NCI-H1694 treated with DMSO at 0.1 percent for 48 hours (cell line): ENCODE results near the gene RNF125.
A peak's percentile ranks its signal among the peaks of the same experiment; 100 is the strongest.

Experiments
- DNase-seq: peaks from one replicate; lab custom pipeline; 2025; lab: John Stamatoyannopoulos, UW

RNF125 gene

DNA sequence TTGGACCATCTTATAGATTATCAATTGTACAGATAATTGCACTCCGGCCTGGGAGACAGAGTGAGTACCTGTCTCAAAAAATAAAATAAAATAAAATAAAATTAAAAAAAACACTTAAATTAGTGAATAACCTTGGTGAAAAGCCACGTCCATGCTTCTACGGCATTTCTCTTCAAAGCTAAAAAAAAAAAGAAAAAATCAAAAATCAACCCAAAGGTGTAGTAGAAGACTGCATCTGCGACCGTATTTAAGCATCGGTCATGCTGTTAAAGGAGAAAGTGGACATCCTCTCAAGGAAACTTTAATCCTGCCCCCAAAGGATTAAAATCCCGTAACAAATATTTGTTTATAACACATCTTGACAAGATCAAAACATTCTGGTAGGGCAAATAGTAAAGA, 72.7 kb downstream of the RNF125 start:
- no peak for DNase-seq

DNA sequence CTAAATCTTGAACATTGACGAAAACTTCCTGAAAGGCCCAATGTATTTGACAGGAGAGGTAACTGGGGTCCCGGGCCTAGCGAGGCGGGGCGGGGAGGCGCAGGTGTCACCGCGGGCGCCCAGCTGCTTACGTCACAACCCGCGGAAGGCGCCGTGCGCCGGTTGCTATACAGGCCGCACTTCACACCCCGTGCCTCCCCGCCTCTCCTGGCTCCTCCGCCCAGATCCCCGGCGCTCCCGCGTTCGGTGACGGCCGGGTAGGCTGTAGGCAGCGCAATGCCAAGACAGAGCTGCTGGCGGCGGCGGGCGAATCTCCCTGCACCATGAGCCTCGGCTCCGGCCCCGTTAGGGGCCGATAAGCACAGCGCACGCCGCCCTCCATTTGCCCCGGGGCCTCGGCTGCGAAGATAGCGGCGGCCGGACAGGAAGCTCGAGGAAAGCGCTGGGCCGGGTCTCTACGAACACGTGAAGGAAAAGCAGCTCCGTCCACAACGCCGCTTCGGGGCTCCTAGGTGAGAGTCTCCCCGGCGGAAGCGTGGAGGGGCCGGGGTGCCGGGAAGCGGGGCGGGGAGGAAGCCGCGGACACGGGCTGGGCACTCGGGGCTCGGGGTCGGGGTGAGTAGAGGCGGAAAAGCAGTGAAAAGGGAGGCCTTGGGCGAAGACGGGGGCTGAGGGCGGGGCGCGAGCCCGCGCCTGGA, 73.2 kb downstream of the RNF125 start, which contains the start of gene RNF138:
Gene RNF138, plus strand, starts transcription at position 151 of the 698 bp plus-strand sequence. CDS start 903 bp downstream, outside the sequence.
- peak; percentile 63 for DNase-seq

DNA sequence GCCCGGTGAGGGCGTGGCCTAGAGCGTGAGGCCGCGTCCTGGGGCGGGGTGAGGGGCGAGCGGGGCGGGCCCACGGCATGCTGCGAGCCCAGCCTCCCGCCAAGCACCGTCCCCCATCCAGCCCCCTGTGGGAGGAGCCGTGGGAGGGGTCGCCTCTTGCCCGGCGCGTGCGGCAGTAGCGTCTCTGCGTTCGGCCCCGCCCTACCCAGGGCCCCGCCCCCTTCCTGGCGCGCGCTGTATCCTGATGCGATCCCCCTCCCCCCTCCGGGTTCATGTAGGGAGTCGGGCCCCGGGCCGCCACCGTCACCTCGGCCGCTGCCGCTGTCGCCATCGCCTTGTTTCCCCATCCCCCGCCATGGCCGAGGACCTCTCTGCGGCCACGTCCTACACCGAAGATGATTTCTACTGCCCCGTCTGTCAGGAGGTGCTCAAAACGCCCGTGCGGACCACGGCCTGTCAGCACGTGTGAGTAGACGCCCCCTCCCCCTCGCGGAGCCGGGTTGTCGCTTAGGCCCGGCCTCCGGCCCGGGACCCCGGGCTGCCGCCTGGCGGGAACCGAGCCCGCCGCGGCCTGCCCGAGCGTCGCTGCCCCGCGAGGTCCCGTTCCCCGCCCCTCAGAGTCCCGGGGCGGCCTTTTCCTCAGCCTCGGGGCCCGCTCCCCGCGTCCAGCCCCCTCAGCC, 73.9 kb downstream of the RNF125 start:
- DNase-seq, result peak; percentile 84

DNA sequence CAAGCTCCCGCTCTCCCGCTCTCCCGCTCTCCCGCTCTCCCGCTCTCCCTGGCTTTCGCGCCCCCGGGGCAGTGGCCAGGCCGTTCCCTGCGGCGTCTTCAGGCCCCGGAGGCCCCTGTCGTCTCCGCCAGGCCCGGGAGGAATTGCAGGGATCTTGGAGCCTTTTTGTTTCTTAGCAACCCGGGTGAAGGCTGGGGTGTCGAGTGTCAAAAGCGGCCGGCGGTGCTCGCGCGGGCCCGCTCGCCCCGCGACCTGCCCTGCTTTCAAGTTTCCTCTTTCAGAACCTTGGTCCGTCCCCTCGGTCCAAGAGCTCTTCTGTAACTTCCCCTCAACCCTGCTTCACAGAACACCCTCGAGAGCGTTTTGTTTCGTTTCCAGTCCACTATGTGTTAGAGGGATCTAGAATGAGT, 74.5 kb downstream of the RNF125 start:
- DNase-seq, result no peak

DNA sequence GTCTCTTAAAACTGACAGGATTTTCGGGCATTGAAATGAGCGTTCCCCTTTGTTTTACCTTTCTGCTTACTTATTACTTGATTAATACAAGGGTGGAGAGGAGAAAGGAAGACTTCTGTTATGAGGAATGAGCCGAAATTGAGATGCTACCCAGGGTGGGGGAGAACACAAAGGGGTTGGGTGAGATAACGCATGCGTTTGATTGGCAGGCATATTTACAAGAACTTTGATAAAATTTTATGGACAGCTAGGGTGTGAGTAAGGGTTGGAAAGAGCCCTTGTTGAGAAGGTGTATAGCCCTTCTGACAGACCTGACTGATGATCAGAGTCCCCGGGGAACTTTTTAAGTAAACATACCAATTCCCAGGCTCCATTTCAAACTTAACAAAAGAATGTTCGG, 74.9 kb downstream of the RNF125 start:
- no peak for DNase-seq

DNA sequence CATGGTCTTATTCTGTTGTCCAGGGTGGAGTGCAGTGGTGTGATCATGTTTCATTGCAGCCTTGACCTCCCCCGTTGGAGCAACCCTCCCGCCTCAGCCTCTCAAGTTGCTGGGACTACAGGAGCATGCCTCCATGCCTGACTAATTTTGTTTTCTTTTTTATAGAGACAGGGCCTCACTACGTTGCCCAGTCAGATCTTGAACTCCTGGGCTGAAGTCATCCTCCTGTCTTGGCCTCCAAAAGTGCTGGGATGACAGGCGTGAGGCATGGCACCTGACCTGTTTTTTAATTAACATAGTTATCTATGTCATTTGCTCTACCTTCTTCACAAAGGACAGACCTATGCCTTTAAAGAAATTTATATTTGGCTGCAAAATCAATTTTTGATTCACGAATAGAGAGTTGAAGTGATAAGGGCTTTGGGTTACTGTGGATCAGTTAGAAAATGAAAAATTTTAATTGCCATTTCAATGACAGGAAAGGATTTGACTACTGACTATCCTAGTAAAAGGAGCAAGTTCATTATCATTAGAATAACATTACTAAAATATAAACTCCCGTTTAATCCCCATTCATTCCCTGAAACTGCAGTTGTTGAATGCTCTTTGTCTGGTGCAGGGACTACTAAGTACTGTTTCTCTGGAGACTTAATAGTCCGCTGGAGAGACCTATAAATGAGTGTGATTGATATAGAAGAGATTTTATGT, 76.7 kb downstream of the RNF125 start:
- no peak for DNase-seq

DNA sequence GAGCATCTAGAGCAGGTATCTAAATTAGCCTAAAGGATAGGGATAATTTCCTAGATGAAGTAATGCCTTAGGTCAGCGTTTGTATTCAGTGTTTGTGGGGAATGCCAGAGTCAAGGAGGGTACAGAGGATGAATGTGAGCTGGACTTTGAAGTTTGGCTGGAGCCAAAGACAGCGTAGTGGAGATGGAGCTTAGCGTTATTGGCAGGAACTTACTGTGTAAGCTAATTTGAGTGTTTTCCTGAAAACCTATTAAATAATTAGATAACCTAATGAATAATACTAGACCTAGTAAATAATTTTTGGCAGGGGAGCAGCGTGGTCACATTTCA, 77.2 kb downstream of the RNF125 start:
- no peak for DNase-seq

DNA sequence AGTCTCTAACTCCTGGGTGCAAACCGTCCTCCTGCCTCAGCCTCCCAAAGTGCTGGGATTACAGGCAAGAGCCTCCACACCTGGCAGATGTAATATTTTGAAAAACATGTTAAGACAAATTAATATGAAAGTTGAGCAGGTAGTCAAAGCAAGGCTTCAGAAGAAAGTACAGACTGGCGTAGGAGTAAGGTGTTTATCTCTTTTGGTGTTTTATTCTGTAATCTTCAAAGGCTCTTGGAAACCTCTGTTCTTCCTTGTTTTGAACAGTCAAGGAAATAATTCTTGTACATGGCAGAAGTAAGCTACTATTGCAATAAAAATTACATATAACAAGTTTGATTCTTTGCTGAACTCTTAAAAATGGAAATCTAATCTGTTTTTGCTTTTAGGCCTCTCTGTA, 78.3 kb downstream of the RNF125 start:
- no peak for DNase-seq

DNA sequence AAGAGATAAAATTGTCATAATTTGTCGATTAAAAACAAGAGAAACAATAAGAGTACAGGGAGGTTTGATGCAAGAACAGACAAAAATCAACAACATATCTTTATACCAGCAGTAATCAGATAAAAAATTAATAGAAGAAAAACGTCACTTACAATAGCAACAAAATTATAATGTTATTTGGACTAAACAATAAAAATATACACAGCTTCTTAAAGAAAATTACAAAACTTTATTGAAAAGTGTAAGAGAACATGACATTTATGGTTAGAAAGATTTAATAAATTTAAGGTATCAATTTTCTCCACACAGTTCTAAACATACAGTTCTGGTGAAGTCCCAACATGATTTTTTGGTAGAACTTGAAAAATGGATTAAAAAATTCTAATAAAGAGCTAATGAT, 85.9 kb downstream of the RNF125 start:
- DNase-seq, result no peak

DNA sequence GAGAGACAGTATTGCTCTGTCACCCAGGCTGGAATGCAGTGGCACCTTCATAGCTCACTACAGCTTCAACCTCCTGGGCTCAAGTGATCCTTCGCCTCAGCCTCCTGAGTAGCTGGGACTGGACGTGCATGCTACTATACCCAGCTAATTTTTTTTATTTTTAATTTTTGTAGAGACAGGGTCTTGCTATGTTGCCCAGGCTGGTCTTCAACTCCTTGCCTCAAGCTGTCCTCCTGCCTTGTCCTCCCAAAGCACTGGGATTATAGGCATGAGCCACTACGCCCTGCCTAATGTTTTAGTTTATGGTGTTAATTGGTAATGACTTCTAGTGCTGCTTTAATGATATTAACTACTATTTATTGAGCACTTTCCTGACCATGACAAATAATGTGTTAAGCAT, 91.4 kb downstream of the RNF125 start:
- DNase-seq, result no peak

DNA sequence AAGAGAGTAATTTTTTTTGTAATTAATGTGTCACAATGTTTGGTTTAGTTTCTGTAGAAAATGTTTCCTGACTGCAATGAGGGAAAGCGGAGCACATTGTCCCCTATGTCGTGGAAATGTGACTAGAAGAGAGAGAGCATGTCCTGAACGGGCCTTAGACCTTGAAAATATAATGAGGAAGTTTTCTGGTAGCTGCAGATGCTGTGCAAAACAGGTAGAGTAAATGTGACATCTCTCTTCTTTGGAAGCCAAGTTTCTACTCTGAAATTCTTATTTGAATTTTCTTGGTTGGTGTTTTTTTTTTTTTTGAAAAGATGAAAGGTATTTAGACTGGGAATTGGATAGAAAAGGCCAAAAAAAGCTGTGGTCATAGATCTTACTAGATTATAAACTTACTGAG, 93.1 kb downstream of the RNF125 start:
- no peak for DNase-seq

DNA sequence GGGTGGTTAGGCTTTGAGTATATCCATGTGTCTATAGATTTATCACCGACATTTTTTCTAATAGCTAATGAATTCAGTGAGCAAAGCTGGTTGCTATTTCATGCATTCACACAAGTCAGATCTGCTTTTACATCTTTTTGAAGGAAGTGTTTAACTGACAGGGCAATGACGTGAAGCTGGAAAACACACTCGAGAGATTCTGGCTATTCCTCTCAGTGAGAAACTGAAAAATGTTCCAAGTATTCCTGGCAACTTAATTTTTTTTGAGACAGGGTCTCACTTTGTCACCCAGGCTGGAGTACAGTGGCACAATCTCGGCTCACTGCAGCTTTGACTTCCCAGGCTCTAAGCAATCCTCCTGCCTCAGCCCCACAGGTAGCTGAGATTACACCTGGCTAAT, 94.2 kb downstream of the RNF125 start:
- no peak for DNase-seq

DNA sequence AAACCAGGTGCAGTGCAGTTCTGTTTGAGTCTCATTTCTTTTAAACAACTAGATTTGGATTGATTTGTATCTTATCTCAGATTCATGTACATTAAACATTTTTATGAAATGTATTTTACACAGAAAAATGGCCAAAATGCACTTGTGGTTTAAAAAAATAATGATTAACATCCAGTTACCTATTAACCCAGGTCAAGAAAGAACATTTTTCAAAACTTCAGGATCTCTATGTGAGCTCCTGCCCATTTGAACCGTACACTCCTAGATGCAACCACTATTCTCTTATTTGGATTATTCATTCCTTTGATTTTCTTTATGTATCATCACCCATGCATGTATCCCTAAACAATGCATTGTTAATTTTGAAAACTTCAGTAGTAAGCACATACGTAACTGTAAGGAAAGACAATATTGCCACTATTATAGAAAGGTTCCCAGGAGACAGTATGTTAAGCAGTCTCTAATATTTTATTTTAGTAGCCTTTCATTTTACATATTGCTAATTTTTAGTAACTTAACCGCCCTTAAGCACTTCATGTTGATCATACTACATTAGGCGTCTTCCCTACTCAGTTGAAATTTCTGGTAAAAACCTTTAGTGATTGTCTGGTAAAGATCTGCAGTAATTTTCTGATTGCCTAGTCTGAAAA, 95.8 kb downstream of the RNF125 start:
- DNase-seq, result no peak

DNA sequence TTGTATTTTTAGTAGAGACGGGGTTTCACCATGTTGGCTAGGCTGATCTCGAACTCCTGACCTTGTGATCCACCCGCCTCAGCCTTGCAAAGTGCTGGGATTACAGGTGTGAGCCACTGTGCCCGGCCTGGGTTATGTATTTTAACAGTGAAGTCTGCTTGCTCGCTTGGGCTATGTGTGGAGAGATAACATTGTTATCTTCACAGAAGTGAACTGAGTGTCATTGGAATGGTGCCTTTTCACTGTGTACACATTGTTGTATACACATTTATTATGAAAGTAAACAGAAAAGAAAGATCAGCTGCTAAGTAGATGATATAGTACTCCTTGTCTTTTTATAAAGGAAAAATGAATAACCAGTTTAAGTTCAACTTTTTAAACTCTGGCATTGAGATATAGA, 103.4 kb downstream of the RNF125 start:
- no peak for DNase-seq
